HepG2 (cell line): ENCODE data around the gene PCCB. TPM values are rescaled to one million over a fixed set of nuclear protein-coding genes. Genes with fewer than 3 reads are reported as not detected.

Experiments used
- EEA1 ChIP-seq: sonication (generic); formaldehyde crosslinking; IDR thresholded peaks from 2 replicates; pipeline ENCODE4 v1.5.1; 2020; ENCODE audit warnings: mild to moderate bottlenecking, missing genetic modification reagents, borderline replicate concordance
- ESRRA ChIP-seq: sonication (generic); formaldehyde crosslinking; IDR thresholded peaks from 2 replicates; pipeline ENCODE4 v1.5.1; 2020; ENCODE audit warnings: mild to moderate bottlenecking, low read depth, missing genetic modification reagents
- KLF6 ChIP-seq: IDR thresholded peaks from 2 replicates; pipeline ENCODE4 v1.8.0; 2016; ENCODE audit warnings: missing biosample characterization, missing genetic modification reagents
- MXI1 ChIP-seq: IDR thresholded peaks from 3 replicates; pipeline ENCODE4 v1.6.1; 2012; ENCODE audit warnings: low read depth, low read length, inconsistent platforms, borderline replicate concordance
- TFAP4 ChIP-seq: sonication (generic); IDR thresholded peaks from 2 replicates; pipeline ENCODE4 v1.6.1; 2016; ENCODE audit warnings: low read depth, borderline replicate concordance
- TOE1 ChIP-seq: sonication (generic); formaldehyde crosslinking; IDR thresholded peaks from 2 replicates; pipeline ENCODE4 v1.4.0; 2020; ENCODE audit warnings: mild to moderate bottlenecking, missing genetic modification reagents
- ZBTB46 ChIP-seq: sonication (generic); formaldehyde crosslinking; IDR thresholded peaks from 2 replicates; pipeline ENCODE4 v1.4.0; 2020; ENCODE audit warnings: mild to moderate bottlenecking, missing genetic modification reagents, borderline replicate concordance
- ZBTB8A ChIP-seq: sonication (generic); formaldehyde crosslinking; IDR thresholded peaks from 2 replicates; pipeline ENCODE4 v1.4.0; 2020; ENCODE audit warnings: mild to moderate bottlenecking, low read depth, missing genetic modification reagents, borderline replicate concordance
- ZFYVE20 ChIP-seq: sonication (generic); formaldehyde crosslinking; IDR thresholded peaks from 2 replicates; pipeline ENCODE4 v1.8.0; 2023; ENCODE audit warnings: low read depth, mild to moderate bottlenecking, moderate library complexity, missing genetic modification reagents, borderline replicate concordance
- ZNF256 ChIP-seq: sonication (generic); formaldehyde crosslinking; conservative IDR thresholded peaks from 2 replicates; pipeline ENCODE4 v1.4.0; 2020; ENCODE audit warnings: missing genetic modification reagents
- ZNF280D ChIP-seq: sonication (generic); formaldehyde crosslinking; IDR thresholded peaks from 2 replicates; pipeline ENCODE4 v1.5.1; 2020; ENCODE audit warnings: mild to moderate bottlenecking, missing genetic modification reagents
- ZNF335 ChIP-seq: sonication (generic); formaldehyde crosslinking; IDR thresholded peaks from 2 replicates; pipeline ENCODE4 v1.4.0; 2020; ENCODE audit warnings: missing genetic modification reagents
- ZNF510 ChIP-seq: sonication (generic); formaldehyde crosslinking; IDR thresholded peaks from 2 replicates; pipeline ENCODE4 v1.4.0; 2020; ENCODE audit warnings: low read depth, mild to moderate bottlenecking, missing genetic modification reagents
- ZNF530 ChIP-seq: sonication (generic); formaldehyde crosslinking; IDR thresholded peaks from 2 replicates; pipeline ENCODE4 v1.5.0; 2020; ENCODE audit warnings: low read depth, mild to moderate bottlenecking, missing genetic modification reagents
- ZNF639 ChIP-seq: conservative IDR thresholded peaks from 2 replicates; pipeline ENCODE4 v1.6.1; 2018; ENCODE audit warnings: missing genetic modification reagents
- ZNF782 ChIP-seq: sonication (generic); formaldehyde crosslinking; IDR thresholded peaks from 2 replicates; pipeline ENCODE4 v1.4.0; 2020; ENCODE audit warnings: missing genetic modification reagents, mild to moderate bottlenecking, borderline replicate concordance
- polyA plus RNA-seq, 8 experiments: library from polyadenylated mRNA; depleted of rRNA in 3 of 8; stranded (reverse) in 7 of 8; unstranded in 1 of 8; fragments of >200 nt; fragmentation: Illumina TruSeq in 4 of 8; extraction: Trizol in 4 of 8; gene quantifications; 2 replicates each; pipeline versions ENCODE4 v1.2.1 to v1.2.3, GENCODE V29; 2011 to 2016; ENCODE audit warnings: low read depth in 4 of 8, missing spikeins in 1 of 8, mixed read lengths in 1 of 8; ENCODE audit not compliant: insufficient read depth in 1 of 8
- total RNA-seq, 5 experiments: library from RNA; depleted of rRNA; stranded (reverse); fragments of >200 nt; fragmentation: Illumina TruSeq; extraction: Trizol; gene quantifications; 2 replicates each; pipeline ENCODE4 v1.2.3, GENCODE V29; 2016; ENCODE audit warnings: low read depth in 1 of 5
- TF ChIP-seq, protein P1 (sequence below): sonication (generic); formaldehyde crosslinking; IDR thresholded peaks from 2 replicates; pipeline ENCODE4 v1.5.1; 2020; ENCODE audit warnings: missing genetic modification reagents, mild to moderate bottlenecking, borderline replicate concordance
- TF ChIP-seq, protein P2 (sequence below): sonication (generic); formaldehyde crosslinking; IDR thresholded peaks from 2 replicates; pipeline ENCODE4 v1.4.0; 2020; ENCODE audit warnings: missing genetic modification reagents

PCCB gene
- total and polyA plus RNA-seq, 2 of the 13 experiments (the other 11 are each of a cell fraction or from before 2014, with no cell fraction given): 84.1 to 88.7 TPM

DNA sequence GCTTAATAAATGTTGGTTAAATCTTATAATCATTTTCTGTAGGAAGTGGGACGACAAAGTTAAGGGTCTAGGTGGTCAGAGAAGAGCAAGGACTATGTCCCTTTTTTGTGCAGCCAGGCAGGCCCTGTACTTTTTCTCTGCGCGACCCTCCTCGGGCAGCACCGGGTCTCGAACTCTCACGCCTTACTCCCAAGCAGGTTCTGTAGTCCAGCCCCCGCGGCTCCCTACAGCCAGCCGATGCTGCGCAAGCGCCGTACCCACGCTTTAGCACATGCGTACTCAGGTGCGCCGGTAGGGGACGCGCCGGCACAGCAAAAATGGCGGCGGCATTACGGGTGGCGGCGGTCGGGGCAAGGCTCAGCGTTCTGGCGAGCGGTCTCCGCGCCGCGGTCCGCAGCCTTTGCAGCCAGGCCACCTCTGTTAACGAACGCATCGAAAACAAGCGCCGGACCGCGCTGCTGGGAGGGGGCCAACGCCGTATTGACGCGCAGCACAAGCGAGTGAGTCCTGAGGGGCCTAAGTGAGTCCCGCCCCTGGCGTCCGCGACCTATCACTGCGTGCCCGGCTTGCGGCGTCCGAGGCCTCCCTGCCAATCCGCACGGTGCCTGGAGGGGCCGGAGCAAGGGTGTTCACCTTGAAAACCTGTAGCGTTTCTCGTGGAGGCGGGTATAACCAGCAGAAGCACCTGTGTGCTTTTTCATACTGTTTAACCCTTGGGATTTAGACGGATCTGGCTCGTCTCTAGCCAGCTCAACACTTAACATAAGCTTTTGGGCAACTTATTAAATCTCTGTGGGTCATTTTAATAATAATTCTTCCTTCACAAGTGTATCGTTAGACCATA lies at the start of gene PCCB (continued):
- TF ChIP-seq ZNF280D (CRISPR knock-in tag): peak; percentile 89
- 0 out of 2 replicates have a peak, but pooled peaks have one; percentile 28 for TF ChIP-seq EEA1 (CRISPR knock-in tag)
- TF ChIP-seq, protein P1, sequence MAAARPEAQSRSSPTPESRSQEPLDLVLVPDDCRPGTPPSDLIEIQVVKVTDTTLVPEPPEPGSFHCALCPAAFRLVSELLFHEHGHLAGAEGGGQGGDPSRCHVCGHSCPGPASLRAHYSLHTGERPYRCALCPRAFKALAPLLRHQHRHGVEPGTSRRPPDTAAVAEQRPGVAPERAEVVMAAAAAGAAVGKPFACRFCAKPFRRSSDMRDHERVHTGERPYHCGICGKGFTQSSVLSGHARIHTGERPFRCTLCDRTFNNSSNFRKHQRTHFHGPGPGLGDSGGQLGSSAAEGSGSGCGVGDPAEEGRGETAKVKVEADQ: peak; percentile 22; the same call in 1 of the 2 replicates
- 0 out of 2 replicates have a peak, but pooled peaks have one; percentile 14 for TF ChIP-seq ZNF510 (CRISPR knock-in tag)
- TF ChIP-seq ZNF782 (CRISPR knock-in tag): peak; percentile 94; the same call in 1 of the 2 replicates
- no peak for TF ChIP-seq ZNF530
- peak; percentile 60; the same call in 1 of the 3 replicates for TF ChIP-seq MXI1
- peak; percentile 52; the same call in 1 of the 2 replicates for TF ChIP-seq ESRRA
- TF ChIP-seq ZNF256 (CRISPR knock-in tag): peak; percentile 73; the same call in 1 of the 2 replicates
- TF ChIP-seq ZNF639 (CRISPR knock-in tag): no peak; the same call in 1 of the 2 replicates
- no peak; the same call in 1 of the 2 replicates for TF ChIP-seq ZNF335 (CRISPR knock-in tag)
- TF ChIP-seq ZFYVE20 (CRISPR knock-in tag): no peak; the same call in 1 of the 2 replicates
- TF ChIP-seq TFAP4: no peak
- TF ChIP-seq TOE1 (CRISPR knock-in tag): no peak
- peak; percentile 74; the same call in 1 of the 2 replicates for TF ChIP-seq KLF6 (CRISPR knock-in tag)
- no peak for TF ChIP-seq ZBTB8A (CRISPR knock-in tag)
- TF ChIP-seq, protein P2, sequence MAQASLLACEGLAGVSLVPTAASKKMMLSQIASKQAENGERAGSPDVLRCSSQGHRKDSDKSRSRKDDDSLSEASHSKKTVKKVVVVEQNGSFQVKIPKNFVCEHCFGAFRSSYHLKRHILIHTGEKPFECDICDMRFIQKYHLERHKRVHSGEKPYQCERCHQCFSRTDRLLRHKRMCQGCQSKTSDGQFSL (CRISPR knock-in tag): no peak
- no peak for TF ChIP-seq ZBTB46 (CRISPR knock-in tag)
